Astrocyte of the spinal cord (primary cell): ENCODE results near the gene ZNF679.
"Not testable (repeated sequence)": the region's sequence is repeated elsewhere in the genome, so short reads cannot be mapped to it uniquely, and the experiment has no call there.

Experiments used
- DNase-seq: peaks from one replicate; pipeline ENCODE4 v3.0.0; 2011; ENCODE audit warnings: low read depth, low spot score
- H3K4me3 ChIP-seq: 2 replicates; pipeline ENCODE4 v1.5.1; 2011; ENCODE audit warnings: low read depth, mild to moderate bottlenecking, low read length, moderate library complexity
- in situ Hi-C: cut with HindIII; loops from 2 replicates; pipeline ENCODE4 v1.10.0; 2017; ENCODE audit warnings: low sequenced_read_pairs
- TF ChIP-seq, protein P1 (sequence below): IDR thresholded peaks from 2 replicates; pipeline ENCODE4 v1.5.1; 2012; ENCODE audit warnings: low read depth, mild to moderate bottlenecking, low read length, inconsistent platforms

Gene ZNF679

GRCh38 chr7:64266341-64266919 is 38.2 kb downstream of the ZNF679 start:
- in situ Hi-C loops = no loop called here
- H3K4me3 ChIP-seq = no peak overlapping the region
- DNase-seq = no peak
- TF ChIP-seq, protein P1, sequence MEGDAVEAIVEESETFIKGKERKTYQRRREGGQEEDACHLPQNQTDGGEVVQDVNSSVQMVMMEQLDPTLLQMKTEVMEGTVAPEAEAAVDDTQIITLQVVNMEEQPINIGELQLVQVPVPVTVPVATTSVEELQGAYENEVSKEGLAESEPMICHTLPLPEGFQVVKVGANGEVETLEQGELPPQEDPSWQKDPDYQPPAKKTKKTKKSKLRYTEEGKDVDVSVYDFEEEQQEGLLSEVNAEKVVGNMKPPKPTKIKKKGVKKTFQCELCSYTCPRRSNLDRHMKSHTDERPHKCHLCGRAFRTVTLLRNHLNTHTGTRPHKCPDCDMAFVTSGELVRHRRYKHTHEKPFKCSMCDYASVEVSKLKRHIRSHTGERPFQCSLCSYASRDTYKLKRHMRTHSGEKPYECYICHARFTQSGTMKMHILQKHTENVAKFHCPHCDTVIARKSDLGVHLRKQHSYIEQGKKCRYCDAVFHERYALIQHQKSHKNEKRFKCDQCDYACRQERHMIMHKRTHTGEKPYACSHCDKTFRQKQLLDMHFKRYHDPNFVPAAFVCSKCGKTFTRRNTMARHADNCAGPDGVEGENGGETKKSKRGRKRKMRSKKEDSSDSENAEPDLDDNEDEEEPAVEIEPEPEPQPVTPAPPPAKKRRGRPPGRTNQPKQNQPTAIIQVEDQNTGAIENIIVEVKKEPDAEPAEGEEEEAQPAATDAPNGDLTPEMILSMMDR = no peak

- TF ChIP-seq, protein P1 = no peak
- in situ Hi-C loops = no loop called here
- no peak for DNase-seq
- no peak overlapping the region for H3K4me3 ChIP-seq
Observed at GRCh38 chr7:64277630-64278029, 49.4 kb downstream of the ZNF679 start.

DNA sequence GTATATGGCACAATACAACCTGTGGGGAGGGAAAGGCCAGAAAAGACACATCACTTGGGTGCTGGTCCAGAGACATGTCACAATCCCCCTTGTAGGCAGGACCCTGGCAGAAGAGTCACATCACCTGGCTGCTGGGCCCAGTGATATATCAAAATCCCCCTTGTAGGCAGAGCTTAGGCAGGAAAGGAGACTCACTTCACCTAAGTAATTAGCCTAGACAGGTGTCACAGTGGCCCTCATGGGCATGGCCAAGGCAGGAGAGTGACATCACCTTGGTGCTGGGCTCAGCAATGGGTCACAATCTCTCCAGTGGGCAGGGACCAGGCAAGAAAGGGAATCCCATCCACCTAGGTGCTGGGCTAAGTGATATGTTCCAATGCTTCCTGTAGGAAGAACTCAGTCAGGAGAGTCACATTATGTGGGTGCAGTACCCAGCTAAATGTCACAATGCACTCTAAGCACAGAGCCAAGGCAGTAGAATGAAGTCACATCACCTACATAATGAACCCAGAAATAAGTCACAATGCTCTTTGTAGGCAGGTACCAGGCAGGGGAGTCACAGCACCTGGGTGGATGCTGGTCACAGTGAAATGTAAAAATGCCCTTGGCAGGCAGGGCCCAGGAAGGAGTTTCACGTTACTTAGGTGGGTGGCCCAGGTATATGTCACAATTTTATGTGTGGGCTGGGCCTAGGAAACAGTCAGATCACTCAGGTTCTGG is 66.6 kb downstream of the ZNF679 start:
- no peak overlapping the region for H3K4me3 ChIP-seq
- TF ChIP-seq, protein P1 = no peak
- DNase-seq = no peak
- in situ Hi-C loops = no loop called here

DNA sequence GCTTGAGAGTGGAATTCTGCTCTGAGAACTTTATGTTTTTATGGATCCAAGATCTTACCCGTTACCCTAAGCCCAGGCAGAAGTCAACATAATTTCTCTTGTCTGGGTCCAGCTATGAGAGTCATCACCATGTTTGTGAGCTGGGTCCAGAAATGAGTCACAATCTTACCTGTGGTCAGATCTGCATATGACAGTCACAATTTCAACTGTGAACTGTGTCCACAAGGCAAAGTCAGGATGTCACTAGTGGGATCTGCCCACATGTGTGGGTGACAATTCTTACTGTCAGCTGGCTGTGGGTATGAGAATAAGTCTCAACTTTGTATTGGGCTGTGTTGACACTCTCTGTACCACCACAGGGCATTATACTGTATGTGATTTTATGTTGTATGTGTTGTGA is 69.1 kb downstream of the ZNF679 start:
- DNase-seq, in situ Hi-C loops, H3K4me3 ChIP-seq: not testable (repeated sequence)

GRCh38 chr7:64300641-64301405 is 72.5 kb downstream of the ZNF679 start:
- TF ChIP-seq, protein P1 = no peak
- in situ Hi-C loops = no loop called here
- no peak overlapping the region for H3K4me3 ChIP-seq
- DNase-seq = no peak

DNA sequence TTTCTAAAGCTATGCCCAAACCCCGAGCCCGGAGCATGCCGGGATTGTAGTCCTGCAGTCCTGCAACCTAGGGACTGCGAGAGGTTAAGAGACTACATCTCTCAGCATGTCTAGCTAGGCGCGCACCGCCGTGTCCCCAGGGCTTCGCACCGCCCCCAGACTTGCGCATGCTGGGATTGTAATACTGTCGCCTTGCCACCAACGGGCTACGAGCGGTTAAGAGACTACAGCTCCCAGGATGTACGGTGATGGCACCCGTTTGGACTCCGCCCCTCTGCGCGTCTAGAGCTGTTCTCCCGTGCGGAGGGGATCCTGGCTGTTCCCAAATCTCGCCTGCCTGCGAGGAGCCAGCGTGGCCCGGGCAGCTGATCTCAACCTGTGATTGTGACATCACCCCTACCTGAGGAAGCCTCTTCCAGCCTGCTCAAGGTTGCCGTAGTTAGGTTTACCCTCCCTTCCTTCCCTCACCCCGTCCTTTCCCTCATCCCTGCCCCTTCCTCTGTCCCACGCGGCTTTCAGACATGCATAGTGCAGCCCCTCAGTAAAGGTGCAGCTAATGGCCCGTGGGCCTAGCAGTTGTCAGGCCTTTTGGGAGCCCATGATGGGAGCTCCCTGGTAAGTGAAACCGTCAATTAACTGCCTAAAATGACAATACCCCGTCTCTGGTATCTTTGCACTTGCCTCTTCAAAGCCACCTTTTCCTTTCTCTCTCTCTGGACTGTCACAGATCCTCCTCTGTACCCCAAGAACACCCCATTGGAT is 79.2 kb downstream of the ZNF679 start:
- peak overlapping the region; percentile 60 for H3K4me3 ChIP-seq
- DNase-seq = peak; percentile 81
- in situ Hi-C loops = no loop called here
- TF ChIP-seq, protein P1 = no peak
